Skeletal muscle satellite cell (primary cell): ENCODE data around the gene TUBA8. TPM values are rescaled to one million over a fixed set of nuclear protein-coding genes. Genes with fewer than 3 reads are reported as not detected.
A peak's percentile ranks its signal among the peaks of the same experiment; 100 is the strongest.
"Not testable (repeated sequence)": the region's sequence is repeated elsewhere in the genome, so short reads cannot be mapped to it uniquely, and the experiment has no call there.

Experiments used
- H3K27me3 ChIP-seq: 2 replicates; pipeline ENCODE4 v1.7.0; 2013; ENCODE audit warnings: low read length; ENCODE audit not compliant: control insufficient read depth, insufficient read depth
- H3K36me3 ChIP-seq: 2 replicates; pipeline ENCODE4 v1.7.0; 2013; ENCODE audit warnings: mild to moderate bottlenecking, control low read depth, low read length; ENCODE audit not compliant: insufficient read depth
- H3K4me1 ChIP-seq: 2 replicates; pipeline ENCODE4 v1.7.0; 2013; ENCODE audit warnings: low read length; ENCODE audit not compliant: control insufficient read depth, insufficient read depth
- H3K4me2 ChIP-seq: 2 replicates; pipeline ENCODE4 v1.7.0; 2013; ENCODE audit warnings: mild to moderate bottlenecking, low read length
- H3K4me3 ChIP-seq: 2 replicates; pipeline ENCODE4 v1.7.0; 2013; ENCODE audit warnings: low read length
- H3K9ac ChIP-seq: 2 replicates; pipeline ENCODE4 v1.7.0; 2013; ENCODE audit warnings: mild to moderate bottlenecking, low read depth, low read length, moderate library complexity
- H3K9me3 ChIP-seq: replicated peaks from 2 replicates; pipeline ENCODE4 v1.7.0; 2013; ENCODE audit warnings: mild to moderate bottlenecking, control low read depth, low read length
- total RNA-seq: library from RNA; depleted of rRNA; stranded (reverse); fragments of >200 nt; gene quantifications from 2 replicates; pipeline ENCODE4 v1.2.3, GENCODE V29; 2012; rRNA removed

TUBA8 gene
- not detected in 2 replicates for total RNA-seq

GRCh38 chr22:18110194-18110953 lies at the start of gene TUBA8:
Gene TUBA8, plus strand, starts transcription at chr22:18110809. Its CDS starts 57 bp downstream, at chr22:18110866.
- Histone ChIP-seq H3K4me3 (peak within 1 kb of the TSS; percentile 64), H3K9ac (no peak within 1 kb of the TSS), H3K9me3 (no peaks in the 10 kb centered on the region)

GRCh38 chr22:18062421-18062820 lies 48.2 kb upstream of the TUBA8 start:
- Histone ChIP-seq H3K36me3 (no peaks in the 10 kb centered on the region), H3K9me3 (no peaks in the 10 kb centered on the region), H3K4me3 (no peak overlapping the region), H3K4me1 (peaks cover 22% of the 10 kb centered on the region), H3K9ac (no peak overlapping the region), H3K4me2 (no peak overlapping the region), H3K27me3 (peaks cover 14% of the 10 kb centered on the region)

More at GRCh38 chr22:18110194-18110953, at the start of gene TUBA8:
- Histone ChIP-seq H3K36me3 (no peaks in the 10 kb centered on the region), H3K4me2 (peak within 1 kb of the TSS; percentile 91), H3K27me3 (peaks cover 19% of the 10 kb centered on the region), H3K4me1 (peaks cover 12% of the 10 kb centered on the region)

- H3K4me1 ChIP-seq: peaks cover 24% of the 10 kb centered on the region
- no peaks in the 10 kb centered on the region for H3K36me3 ChIP-seq
- no peak overlapping the region for H3K9ac ChIP-seq
- H3K4me2 ChIP-seq: no peak overlapping the region
- H3K9me3 ChIP-seq: no peaks in the 10 kb centered on the region
- H3K27me3 ChIP-seq: peaks cover 14% of the 10 kb centered on the region
- H3K4me3 ChIP-seq: no peak overlapping the region
These were observed 47.3 kb upstream of the TUBA8 start for GRCh38 chr22:18063306-18063705.

GRCh38 chr22:18063715-18064114 lies 46.9 kb upstream of the TUBA8 start:
- Histone ChIP-seq H3K27me3 (peaks cover 14% of the 10 kb centered on the region), H3K4me1 (peaks cover 27% of the 10 kb centered on the region)
- not testable (repeated sequence) for H3K9me3 ChIP-seq, H3K36me3 ChIP-seq, H3K9ac ChIP-seq, H3K4me2 ChIP-seq, H3K4me3 ChIP-seq

GRCh38 chr22:18064636-18065035 lies 46.0 kb upstream of the TUBA8 start:
- Histone ChIP-seq H3K4me1 (peaks cover 27% of the 10 kb centered on the region), H3K36me3 (no peaks in the 10 kb centered on the region), H3K27me3 (peaks cover 14% of the 10 kb centered on the region)

GRCh38 chr22:18065256-18065655 lies 45.4 kb upstream of the TUBA8 start:
- Histone ChIP-seq H3K4me1 (peaks cover 27% of the 10 kb centered on the region), H3K27me3 (peaks cover 14% of the 10 kb centered on the region), H3K9ac (no peak overlapping the region)

More at GRCh38 chr22:18064636-18065035, 46.0 kb upstream of the TUBA8 start:
- Histone ChIP-seq H3K9me3 (no peaks in the 10 kb centered on the region), H3K4me3 (no peak overlapping the region), H3K9ac (no peak overlapping the region), H3K4me2 (no peak overlapping the region)

GRCh38 chr22:18066181-18066859 lies 44.3 kb upstream of the TUBA8 start:
- Histone ChIP-seq H3K4me1 (peaks cover 19% of the 10 kb centered on the region), H3K9ac (no peak overlapping the region), H3K27me3 (peaks cover 14% of the 10 kb centered on the region), H3K36me3 (no peaks in the 10 kb centered on the region), H3K4me2 (no peak overlapping the region), H3K4me3 (no peak overlapping the region), H3K9me3 (no peaks in the 10 kb centered on the region)

More at GRCh38 chr22:18065256-18065655, 45.4 kb upstream of the TUBA8 start:
- H3K4me3 ChIP-seq: no peak overlapping the region
- H3K4me2 ChIP-seq: no peak overlapping the region
- H3K36me3 ChIP-seq: no peaks in the 10 kb centered on the region
- no peaks in the 10 kb centered on the region for H3K9me3 ChIP-seq

GRCh38 chr22:18067121-18067520 lies 43.5 kb upstream of the TUBA8 start:
- Histone ChIP-seq H3K4me3 (no peak overlapping the region), H3K9ac (no peak overlapping the region), H3K4me1 (peaks cover 14% of the 10 kb centered on the region), H3K27me3 (peaks cover 14% of the 10 kb centered on the region), H3K9me3 (no peaks in the 10 kb centered on the region), H3K4me2 (no peak overlapping the region), H3K36me3 (no peaks in the 10 kb centered on the region)

- Histone ChIP-seq H3K36me3 (no peaks in the 10 kb centered on the region), H3K4me2 (peak overlapping the region; percentile 6), H3K9ac (no peak overlapping the region), H3K9me3 (no peaks in the 10 kb centered on the region), H3K4me1 (peaks cover 14% of the 10 kb centered on the region), H3K4me3 (no peak overlapping the region), H3K27me3 (peaks cover 14% of the 10 kb centered on the region)
These were observed 42.9 kb upstream of the TUBA8 start for GRCh38 chr22:18067548-18068341.

- Histone ChIP-seq H3K9ac (no peak overlapping the region), H3K4me2 (no peak overlapping the region), H3K4me3 (no peak overlapping the region), H3K27me3 (peaks cover 14% of the 10 kb centered on the region), H3K4me1 (peaks cover 14% of the 10 kb centered on the region), H3K36me3 (no peaks in the 10 kb centered on the region), H3K9me3 (no peaks in the 10 kb centered on the region)
These were observed 42.1 kb upstream of the TUBA8 start for GRCh38 chr22:18068381-18068988.

- Histone ChIP-seq H3K9ac (no peak overlapping the region), H3K36me3 (no peaks in the 10 kb centered on the region), H3K9me3 (no peaks in the 10 kb centered on the region), H3K4me3 (no peak overlapping the region), H3K4me2 (no peak overlapping the region), H3K27me3 (peaks cover 14% of the 10 kb centered on the region), H3K4me1 (peaks cover 14% of the 10 kb centered on the region)
These were observed 41.6 kb upstream of the TUBA8 start for GRCh38 chr22:18069041-18069440.
